GM19238 (cell line): Measurements from ENCODE around the gene CTAGE8.
"Not testable (repeated sequence)": the region's sequence is repeated elsewhere in the genome, so short reads cannot be mapped to it uniquely, and the experiment has no call there.

Source experiments
- DNase-seq: peaks from one replicate; pipeline ENCODE4 v3.0.0; 2011; ENCODE audit warnings: low spot score; ENCODE audit not compliant: insufficient read length

Gene CTAGE8, protein sequence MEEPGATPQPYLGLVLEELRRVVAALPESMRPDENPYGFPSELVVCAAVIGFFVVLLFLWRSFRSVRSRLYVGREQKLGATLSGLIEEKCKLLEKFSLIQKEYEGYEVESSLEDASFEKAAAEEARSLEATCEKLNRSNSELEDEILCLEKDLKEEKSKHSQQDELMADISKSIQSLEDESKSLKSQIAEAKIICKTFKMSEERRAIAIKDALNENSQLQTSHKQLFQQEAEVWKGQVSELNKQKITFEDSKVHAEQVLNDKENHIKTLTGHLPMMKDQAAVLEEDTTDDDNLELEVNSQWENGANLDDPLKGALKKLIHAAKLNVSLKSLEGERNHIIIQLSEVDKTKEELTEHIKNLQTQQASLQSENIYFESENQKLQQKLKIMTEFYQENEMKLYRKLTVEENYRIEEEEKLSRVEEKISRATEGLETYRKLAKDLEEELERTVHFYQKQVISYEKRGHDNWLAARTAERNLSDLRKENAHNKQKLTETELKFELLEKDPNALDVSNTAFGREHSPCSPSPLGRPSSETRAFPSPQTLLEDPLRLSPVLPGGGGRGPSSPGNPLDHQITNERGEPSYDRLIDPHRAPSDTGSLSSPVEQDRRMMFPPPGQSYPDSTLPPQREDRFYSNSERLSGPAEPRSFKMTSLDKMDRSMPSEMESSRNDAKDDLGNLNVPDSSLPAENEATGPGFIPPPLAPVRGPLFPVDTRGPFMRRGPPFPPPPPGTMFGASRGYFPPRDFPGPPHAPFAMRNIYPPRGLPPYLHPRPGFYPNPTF

DNA sequence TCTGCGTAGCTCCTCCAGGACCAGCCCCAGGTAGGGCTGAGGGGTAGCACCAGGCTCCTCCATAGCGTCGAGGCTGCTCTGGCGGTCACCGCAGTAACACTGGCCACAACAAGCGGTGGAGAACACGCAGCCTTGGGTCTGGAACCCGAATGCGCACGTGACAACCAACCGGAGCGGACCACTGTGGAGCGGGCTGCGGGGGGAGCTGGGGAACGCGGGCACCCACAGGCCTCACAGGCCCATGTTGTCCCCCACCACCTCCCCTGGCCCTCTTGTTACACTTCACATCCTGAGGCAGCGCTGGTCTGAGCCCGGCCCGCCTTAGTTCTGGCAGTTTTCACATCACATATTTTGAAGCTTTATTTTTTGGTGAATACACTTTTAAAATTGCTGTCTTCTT, at the start of gene CTAGE8:
Gene CTAGE8, minus strand, starts transcription at position 101 of the 400 bp plus-strand sequence. Its CDS starts 38 bp downstream, at position 63.
- not testable (repeated sequence) for DNase-seq

DNA sequence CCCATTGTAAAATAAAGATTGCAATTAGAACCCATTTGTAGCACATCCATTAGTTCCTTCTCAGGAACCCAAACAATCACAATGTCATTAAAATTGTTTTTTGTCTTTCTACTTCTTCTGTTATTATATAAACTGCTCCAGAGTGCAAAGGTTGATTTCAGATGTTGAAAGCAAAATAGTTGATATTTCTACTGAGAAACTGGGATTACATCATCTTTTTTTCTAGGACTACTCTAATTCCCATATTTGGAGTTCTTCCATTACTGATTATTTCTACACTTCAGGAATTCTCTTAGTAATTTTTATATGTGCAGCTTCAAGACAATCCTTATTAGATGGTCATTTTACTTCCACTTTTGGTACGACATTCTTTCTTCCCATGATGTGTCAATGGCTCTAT, 48.4 kb upstream of the CTAGE8 start:
- not testable (repeated sequence) for DNase-seq

DNA sequence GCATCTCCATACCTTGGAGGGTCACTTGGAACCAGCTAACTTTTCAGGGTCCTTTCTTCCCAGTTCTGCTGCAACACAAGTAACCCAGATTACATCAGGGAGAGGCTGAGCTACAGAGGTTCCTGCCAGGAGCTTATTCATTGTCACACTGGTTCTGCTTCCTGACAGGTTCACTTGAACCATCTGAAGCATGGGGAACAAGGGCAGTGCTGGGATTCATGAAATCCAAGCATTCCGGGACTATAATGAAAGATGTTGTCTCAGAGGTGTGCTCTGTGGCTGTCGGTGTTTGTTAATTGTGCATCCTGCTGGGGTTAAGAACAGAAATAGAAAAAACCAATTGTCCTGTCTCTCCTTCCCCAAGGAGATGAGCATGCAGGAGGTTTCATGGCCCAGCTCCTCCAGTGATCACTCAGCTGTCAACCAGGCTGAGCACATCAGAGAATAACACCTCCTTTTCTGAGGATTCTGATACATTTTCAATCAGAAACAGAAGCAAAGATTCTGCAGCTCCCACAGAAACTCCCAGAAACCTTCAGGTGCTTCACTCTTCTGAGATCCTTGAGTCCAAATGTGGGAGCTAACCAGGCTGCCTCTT, 42.9 kb upstream of the CTAGE8 start, which contains the start of gene OR2A1:
Gene OR2A1, plus strand, starts transcription at position 548 of the 598 bp plus-strand sequence. CDS start 5,706 bp downstream, outside the sequence.
- not testable (repeated sequence) for DNase-seq

GRCh38 chr7:144311218-144311617, 42.1 kb upstream of the CTAGE8 start:
- DNase-seq = not testable (repeated sequence)

GRCh38 chr7:144309702-144310101, 40.6 kb upstream of the CTAGE8 start:
- DNase-seq = not testable (repeated sequence)

DNA sequence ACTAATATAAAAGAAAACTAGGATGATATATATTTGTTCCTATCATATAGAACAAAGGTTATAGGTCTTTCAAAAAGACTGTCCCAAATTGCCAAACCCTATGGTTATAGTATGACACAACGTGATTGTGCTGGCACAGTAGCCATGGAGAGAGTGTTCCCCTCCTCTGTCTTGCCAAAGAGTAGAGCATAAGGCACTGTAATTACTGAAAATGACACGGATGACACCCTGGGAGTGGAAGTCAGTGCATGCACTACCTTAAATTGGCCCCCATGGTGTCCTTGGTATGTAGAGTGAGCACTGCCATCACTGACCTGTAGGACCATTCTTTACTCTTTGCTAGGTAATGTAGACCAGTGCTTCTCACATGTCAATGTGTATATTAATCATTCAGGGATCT, 36.1 kb upstream of the CTAGE8 start:
- not testable (repeated sequence) for DNase-seq

DNA sequence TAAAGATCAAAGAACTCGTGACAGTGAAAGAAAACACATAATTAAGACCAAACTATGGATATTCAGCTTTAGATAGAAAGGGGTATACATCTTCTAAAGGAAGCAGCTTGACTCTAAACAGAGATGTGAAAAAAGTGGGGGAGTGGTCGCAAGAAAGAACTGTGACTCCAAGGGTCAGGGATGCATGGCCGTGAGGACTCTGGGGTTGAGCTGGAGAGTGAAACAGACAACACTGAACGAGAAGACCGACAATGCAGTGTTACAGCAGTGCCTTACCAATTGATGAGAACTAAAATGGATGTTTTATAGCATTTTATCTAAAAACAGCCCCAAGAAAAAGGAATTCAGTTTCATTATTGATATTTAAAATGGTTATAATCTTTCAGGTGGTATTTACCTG, 34.5 kb upstream of the CTAGE8 start:
- DNase-seq = not testable (repeated sequence)

- DNase-seq = not testable (repeated sequence)
Measured at GRCh38 chr7:144302578-144303303, 33.7 kb upstream of the CTAGE8 start.

GRCh38 chr7:144293794-144294499, 24.9 kb upstream of the CTAGE8 start:
- not testable (repeated sequence) for DNase-seq

GRCh38 chr7:144292384-144293161, 23.5 kb upstream of the CTAGE8 start:
- DNase-seq = not testable (repeated sequence)

DNA sequence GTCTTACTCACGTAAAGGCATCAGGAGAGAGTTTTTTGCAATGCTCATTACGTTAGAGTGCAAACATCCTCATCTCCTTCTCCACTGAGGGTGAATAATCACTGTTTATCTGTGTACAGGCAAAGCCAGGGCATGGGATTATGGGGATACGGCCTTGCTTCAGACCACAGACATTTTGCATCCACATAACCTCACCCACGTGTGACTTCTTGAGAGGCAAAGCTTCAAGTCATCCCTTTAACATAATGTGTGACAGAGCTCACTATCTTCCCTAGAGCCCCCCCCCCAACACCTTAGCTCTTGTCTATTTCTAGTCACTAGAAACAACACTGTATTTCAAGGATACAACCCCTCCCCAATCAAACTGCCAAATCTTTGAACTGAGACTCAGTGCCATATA, 22.5 kb upstream of the CTAGE8 start:
- not testable (repeated sequence) for DNase-seq

- DNase-seq = not testable (repeated sequence)
Measured at GRCh38 chr7:144287171-144287784, 18.2 kb upstream of the CTAGE8 start.

- not testable (repeated sequence) for DNase-seq
Measured at GRCh38 chr7:144283716-144284115, 14.6 kb upstream of the CTAGE8 start.

DNA sequence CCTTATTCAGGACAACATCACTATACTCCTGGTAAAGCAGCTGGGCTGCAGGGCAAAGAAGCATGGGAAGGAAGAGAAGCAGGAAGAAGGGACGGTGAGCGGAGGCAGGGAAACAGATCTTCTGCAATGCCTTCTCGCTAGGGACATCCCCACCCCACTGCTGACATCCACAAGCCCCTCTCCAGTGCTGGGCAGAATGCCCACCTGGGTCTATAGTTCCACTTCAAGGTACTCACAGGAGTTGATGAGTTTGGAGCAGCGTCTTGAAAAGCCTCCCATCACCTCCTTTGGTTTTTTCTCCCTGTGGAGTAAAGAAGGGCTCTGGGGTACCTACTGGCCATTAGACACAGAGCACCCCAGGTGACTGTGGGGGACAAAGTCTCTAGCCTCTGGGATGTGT, 13.4 kb upstream of the CTAGE8 start:
- DNase-seq = not testable (repeated sequence)

- not testable (repeated sequence) for DNase-seq
Measured at GRCh38 chr7:144281981-144282380, 12.9 kb upstream of the CTAGE8 start.

GRCh38 chr7:144280010-144280409, 10.9 kb upstream of the CTAGE8 start:
- not testable (repeated sequence) for DNase-seq

DNA sequence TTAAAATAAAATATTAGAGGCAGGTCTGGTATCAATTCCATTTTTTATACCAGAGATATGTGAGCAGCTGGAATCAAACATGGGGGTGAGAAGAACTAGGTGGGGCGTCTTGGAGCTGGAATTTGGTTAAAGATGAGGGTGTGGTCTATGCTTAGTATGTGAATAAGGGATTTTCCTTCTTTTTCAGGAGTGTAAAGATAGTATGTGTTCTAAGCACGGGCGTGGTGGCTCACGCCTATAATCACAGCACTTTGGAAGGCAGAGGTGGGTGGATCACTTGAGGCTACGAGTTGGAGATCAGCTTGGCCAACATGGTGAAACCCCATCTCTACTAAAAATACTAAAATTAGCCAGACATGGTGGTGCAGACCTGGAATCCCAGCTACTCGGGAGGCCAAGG, 6.2 kb upstream of the CTAGE8 start:
- not testable (repeated sequence) for DNase-seq

DNA sequence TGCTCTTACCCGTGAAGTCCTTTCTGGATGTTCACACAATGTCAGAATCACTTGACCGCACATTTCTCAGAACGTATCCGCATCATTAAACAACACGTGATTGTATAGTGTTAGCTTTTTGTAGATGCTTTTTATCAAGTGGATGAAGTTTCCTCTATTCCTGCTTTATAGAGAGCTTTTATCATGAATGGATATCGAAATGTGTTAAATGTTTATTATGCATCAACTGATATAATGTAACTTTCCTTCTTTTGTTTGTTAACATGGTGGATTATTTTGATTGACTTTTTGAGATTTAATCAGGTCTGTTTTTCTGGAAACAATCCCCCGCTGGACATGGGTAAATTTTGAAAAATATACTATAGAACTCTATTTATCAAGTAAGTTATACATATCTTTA, 4.4 kb downstream of the CTAGE8 start, which contains the start of gene OR2A7:
Gene OR2A7, minus strand, starts transcription at position 101 of the 400 bp plus-strand sequence. CDS start 5,164 bp downstream, outside the sequence.
- not testable (repeated sequence) for DNase-seq

GRCh38 chr7:144262128-144262527, 7.0 kb downstream of the CTAGE8 start:
- not testable (repeated sequence) for DNase-seq
